Activated CD4-positive, alpha-beta T cell treated with anti-CD3 and anti-CD28 coated beads for 48 hours (primary cell): ENCODE data around the gene CHI3L2.

Experiments used
- DNase-seq: peaks from one replicate; pipeline ENCODE4 v3.0.0-alpha.2; 2020

CHI3L2 gene

GRCh38 chr1:111221633-111222291 lies 5.8 kb upstream of the CHI3L2 start:
- DNase-seq = peak; percentile 73

DNA sequence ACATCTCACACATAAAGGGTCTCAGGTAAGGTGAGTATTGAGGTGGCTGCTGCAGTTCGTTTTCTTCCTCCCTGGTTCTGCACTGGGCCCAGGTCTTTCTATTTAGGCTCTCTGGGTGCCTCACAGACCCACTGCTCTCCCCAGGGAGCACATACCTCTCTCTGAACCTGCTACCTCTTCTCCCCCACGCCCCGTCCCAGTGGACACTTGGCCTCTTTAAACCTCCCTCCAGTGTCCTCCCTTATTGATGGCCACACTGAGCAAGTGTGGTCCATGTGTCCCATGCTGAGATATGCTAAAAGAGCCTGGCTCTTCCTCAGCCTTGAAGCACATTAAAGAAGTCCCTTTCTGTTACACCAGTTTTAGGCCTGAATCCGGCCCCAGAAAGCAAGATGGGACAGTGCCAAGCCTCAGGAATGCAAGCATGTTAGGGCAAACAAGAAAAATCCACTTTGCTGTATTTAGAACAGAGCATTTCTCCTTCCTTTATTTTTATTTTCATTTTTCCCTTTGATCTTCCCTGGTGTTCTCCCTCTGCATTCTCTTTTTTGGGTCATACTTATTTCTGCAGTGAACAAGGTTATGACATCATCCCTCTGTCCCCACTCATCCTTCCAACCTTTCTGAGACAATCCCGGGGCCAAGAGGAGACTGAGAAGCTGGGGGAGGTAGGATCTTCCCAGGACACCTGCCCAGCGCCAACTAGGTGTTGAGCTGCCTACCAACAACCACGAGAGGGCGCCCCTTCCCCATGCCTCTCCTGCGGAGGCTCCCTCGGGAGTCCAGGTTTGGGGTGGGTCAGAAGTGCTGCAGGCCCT lies 5.0 kb upstream of the CHI3L2 start:
- peak; percentile 84 for DNase-seq

- DNase-seq = no peak
These were observed 4.3 kb upstream of the CHI3L2 start for GRCh38 chr1:111223126-111223685.

DNA sequence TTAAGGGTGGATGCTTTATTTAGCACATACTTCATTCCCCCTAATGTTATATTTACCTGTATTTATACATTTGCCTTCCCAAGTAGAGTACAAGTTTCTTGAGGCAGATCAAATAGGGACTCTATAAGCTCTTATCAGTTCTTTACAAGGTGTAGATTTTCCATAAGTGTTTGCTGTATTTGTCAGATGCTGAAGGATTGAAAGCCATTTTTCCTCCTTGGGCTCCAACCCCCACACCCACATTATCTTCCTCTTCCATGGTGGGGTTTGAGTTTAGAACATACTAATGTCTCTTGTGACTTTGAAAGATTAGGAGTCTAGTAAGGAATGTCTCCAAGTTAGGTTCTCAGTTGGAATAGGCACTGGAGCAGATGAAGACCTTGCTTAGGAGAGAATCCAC lies 2.4 kb upstream of the CHI3L2 start:
- DNase-seq = no peak

DNA sequence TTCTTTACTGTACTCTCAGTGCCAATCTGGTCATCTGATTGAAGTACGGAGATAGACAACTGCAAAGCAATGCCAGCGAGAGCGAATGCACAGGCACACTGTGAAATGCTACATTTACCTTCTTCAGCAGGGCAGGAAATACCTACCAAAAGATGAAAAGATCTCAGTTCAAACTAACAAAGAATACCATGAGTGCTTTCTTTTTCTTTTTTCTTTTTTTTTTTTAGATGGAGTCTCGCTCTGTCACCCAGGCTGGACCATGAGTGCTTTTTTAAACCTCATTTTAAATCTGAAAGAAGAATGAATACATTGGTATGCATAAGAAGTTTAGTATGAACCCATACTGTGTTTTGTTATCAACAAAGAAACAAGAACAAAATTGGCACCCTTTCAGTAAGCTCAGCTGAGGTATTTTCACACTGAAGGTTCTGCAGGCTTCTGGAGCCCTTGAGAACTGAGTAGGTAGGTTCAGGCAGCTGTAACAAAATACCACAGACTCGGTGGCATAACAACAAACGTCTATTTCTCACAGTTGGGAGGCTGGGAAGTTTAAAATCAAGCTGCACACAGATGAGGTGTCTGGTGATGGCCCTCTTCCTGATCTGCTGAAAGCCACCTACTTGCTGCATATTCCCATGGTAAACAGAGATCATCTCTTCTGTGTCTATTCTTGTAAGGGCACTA lies 1.7 kb upstream of the CHI3L2 start:
- DNase-seq = no peak

DNA sequence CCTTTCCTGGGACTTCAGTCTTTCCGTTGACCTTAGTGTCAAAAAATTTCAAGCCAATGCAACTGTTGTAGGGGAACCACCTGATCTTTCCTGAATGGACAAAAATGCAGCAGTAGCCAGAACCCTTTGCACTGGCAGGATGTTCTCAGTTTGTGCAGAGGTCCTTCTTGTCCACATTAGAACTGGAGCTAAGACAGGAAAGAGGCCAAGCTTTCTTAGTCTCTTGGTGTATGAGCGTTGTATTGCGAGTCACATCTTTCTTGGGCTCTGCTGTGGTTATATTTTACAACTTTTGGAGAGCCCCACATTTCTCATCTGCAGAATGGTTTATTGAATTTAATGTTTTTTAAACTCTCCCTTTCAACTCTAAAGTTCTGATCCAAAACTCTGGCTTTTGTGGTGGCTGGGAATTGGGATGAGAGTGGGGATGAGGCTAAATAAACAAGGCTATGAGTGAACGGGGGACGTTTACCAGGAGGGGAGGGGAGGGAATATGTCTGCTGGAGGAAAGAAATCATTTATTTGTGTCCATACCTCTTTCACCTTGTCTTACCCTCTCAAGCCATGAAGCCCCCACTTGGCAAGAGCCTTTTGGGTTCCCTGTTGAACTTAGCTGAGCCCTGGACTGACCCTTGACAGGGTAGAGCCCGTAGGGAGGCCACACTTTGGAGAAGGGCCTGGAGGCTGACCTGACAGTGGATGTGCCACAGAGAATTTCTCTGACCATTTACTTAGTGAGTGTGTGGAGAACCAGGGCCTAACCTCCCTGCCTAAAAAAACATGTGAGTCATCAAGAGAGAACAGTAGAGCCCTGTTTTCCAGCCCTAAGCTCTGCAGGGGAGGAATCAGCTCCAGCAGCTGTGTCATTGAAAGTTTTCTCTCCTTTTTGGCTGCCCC lies 586 bp downstream of the CHI3L2 start:
- no peak for DNase-seq

- DNase-seq = no peak
These were observed 1.2 kb downstream of the CHI3L2 start for GRCh38 chr1:111228748-111229126.

DNA sequence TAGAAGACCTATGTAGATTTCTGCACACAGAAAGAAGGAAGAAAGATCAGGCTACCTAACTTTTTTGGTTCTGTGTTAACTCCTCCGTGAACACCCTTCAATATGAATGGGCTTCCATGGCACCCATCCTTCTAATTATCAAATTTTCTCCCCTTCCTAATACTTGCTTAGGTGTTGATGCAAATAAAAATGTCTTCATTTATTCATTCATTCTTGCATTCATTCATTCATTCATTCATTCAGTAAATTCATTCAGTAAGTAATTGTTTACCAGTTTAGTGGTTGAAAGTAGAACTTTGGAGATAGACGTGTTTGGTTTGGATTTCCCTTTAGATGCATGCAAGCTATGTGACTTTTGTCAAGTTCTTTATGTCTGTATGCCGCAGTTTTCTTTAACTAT lies 4.6 kb downstream of the CHI3L2 start:
- DNase-seq = no peak

- no peak for DNase-seq
These were observed 6.7 kb downstream of the CHI3L2 start for GRCh38 chr1:111234258-111234657.

DNA sequence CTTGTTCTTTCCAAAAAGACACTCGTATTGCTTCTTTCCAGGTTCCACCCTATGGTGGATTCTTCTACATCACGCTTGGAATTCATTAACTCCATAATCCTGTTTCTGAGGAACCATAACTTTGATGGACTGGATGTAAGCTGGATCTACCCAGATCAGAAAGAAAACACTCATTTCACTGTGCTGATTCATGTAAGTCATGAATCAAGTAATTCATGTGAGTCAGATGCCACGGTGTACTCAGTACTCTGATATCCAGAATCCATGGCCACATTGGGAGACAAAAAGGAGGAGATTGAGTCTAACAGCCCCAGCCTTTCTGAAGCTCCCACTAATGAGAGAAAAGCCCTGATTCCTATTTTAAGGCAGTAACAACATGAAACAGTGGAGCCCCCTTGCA lies 7.4 kb downstream of the CHI3L2 start:
- DNase-seq = no peak

GRCh38 chr1:111236379-111236778 lies 8.9 kb downstream of the CHI3L2 start:
- DNase-seq = no peak

DNA sequence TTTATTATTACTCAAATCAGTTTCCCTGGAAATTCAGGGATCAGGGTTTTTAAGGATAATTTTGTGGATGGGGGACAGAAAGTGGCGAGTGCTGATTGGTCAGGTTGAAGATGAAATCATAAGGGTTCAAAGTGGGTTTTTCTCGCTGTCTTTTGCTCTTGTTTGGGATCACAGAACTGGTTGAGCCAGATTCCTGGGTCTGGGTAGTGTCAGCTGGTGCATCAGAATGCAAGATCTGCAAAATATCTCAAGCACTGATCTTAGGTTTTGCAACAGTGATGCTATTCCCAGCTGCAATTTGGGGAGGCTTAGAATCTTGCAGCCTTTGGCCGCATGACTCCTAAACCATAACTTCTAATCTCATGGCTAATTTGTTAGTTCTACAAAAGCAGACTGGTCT lies 9.3 kb downstream of the CHI3L2 start:
- no peak for DNase-seq

GRCh38 chr1:111238056-111238795 lies 10.7 kb downstream of the CHI3L2 start:
- no peak for DNase-seq

DNA sequence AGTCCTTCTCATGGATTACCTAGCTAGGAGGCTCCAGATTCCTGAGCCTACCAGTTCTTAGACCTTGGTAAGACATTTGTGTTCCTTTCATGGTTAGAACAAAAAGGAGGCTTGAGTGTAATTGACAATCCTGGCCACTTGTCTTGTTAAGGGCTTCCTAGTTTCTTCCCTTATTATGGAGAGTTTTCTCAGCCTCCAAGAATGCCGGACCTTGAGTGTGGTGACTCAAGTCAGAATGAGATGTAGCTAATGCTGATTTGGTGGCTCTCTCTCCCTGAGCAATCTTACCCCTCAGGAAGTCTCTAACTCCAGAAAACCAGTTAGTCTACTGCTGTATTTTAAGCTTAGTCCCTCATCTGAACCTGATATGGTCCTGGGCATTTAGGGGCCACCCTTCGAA lies 14.3 kb downstream of the CHI3L2 start:
- DNase-seq = no peak

- DNase-seq = no peak
These were observed 15.5 kb downstream of the CHI3L2 start for GRCh38 chr1:111242805-111243523.

GRCh38 chr1:111247125-111247838 lies 19.8 kb downstream of the CHI3L2 start:
- DNase-seq = no peak

DNA sequence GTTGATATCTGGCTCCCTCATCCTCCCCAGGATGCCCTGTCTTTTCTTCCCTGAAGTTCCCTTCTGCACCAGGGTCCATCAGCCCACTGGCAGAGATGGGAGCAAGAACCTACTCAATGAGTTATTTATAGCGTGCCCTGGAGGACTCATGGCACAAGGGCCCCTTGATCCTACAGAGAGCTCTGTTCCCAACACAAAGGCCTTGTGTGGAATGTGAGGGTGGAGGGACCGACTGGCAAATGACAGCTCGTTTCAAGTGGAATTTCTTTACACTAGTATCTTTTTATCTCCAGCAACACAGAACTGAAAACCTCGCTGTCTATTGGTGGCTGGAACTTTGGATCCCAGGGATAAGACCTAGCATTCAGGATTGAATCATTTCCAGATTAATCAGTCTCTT lies 22.4 kb downstream of the CHI3L2 start:
- no peak for DNase-seq

GRCh38 chr1:111251570-111251969 lies 24.1 kb downstream of the CHI3L2 start:
- no peak for DNase-seq

- DNase-seq = no peak
These were observed 25.3 kb downstream of the CHI3L2 start for GRCh38 chr1:111252786-111253185.

DNA sequence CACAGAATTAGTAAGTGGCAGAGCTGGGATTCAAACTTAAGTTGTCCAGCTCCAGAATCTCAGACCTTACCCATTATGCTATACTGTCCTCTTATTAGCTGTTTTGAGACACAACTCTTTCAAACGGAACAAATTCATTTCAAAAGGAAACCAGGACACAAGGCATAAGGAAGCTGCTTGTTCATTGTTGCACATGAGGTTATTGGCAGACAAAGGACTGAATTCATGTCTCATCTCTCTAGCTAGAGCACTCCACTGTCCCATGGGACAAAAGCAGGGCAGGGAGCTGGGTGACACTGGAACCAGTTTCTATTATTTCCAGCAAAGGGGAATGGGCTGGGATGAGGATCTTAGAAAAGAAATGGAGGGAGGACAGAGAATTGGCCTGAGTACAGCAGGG lies 26.4 kb downstream of the CHI3L2 start:
- DNase-seq = no peak
